NCI-H187 treated with DMSO at 0.1 percent for 48 hours (cell line): Measurements from ENCODE around the gene NLRP8.
"Not testable (repeated sequence)": the region's sequence is repeated elsewhere in the genome, so short reads cannot be mapped to it uniquely, and the experiment has no call there.

ENCODE experiments used
- DNase-seq: peaks from one replicate; lab custom pipeline; 2025; lab: John Stamatoyannopoulos, UW

The NLRP8 gene

GRCh38 chr19:55947532-55947931 is at the start of gene NLRP8:
Gene NLRP8, plus strand, starts transcription at chr19:55947832.
- DNase-seq, result no peak

- no peak for DNase-seq
These were observed 48.7 kb upstream of the NLRP8 start for GRCh38 chr19:55898911-55899310.

GRCh38 chr19:55901369-55902079 is 46.1 kb upstream of the NLRP8 start:
- no peak for DNase-seq

GRCh38 chr19:55902080-55902751 is 45.4 kb upstream of the NLRP8 start:
- DNase-seq, result no peak

- DNase-seq, result no peak
These were observed 40.3 kb upstream of the NLRP8 start for GRCh38 chr19:55907286-55907685.

- DNase-seq, result no peak
These were observed 39.9 kb upstream of the NLRP8 start for GRCh38 chr19:55907746-55908145.

- DNase-seq, result no peak
These were observed 37.8 kb upstream of the NLRP8 start for GRCh38 chr19:55909801-55910200.

- DNase-seq, result no peak
These were observed 34.7 kb upstream of the NLRP8 start for GRCh38 chr19:55912916-55913315.

- DNase-seq, result no peak
These were observed 33.9 kb upstream of the NLRP8 start for GRCh38 chr19:55913643-55914268.

GRCh38 chr19:55923556-55923955 is 24.1 kb upstream of the NLRP8 start:
- no peak for DNase-seq

GRCh38 chr19:55927991-55928390 is 19.6 kb upstream of the NLRP8 start:
- no peak for DNase-seq

GRCh38 chr19:55929258-55929657 is 18.4 kb upstream of the NLRP8 start:
- not testable (repeated sequence) for DNase-seq

GRCh38 chr19:55930996-55931515 is 16.6 kb upstream of the NLRP8 start:
- DNase-seq, result no peak

- no peak for DNase-seq
These were observed 15.7 kb upstream of the NLRP8 start, which contains the start of gene NLRP13 for GRCh38 chr19:55931936-55932386. Gene NLRP13, minus strand, starts transcription at chr19:55932336. Its CDS starts 25 bp downstream, at chr19:55932311.

GRCh38 chr19:55935206-55935605 is 12.4 kb upstream of the NLRP8 start:
- DNase-seq, result no peak

GRCh38 chr19:55939206-55939605 is 8.4 kb upstream of the NLRP8 start:
- no peak for DNase-seq

- no peak for DNase-seq
These were observed 7.3 kb upstream of the NLRP8 start for GRCh38 chr19:55940306-55940705.

GRCh38 chr19:55950566-55950965 is 2.9 kb downstream of the NLRP8 start:
- not testable (repeated sequence) for DNase-seq

GRCh38 chr19:55956431-55956830 is 8.8 kb downstream of the NLRP8 start:
- no peak for DNase-seq

GRCh38 chr19:55958356-55958755 is 10.7 kb downstream of the NLRP8 start:
- no peak for DNase-seq

- no peak for DNase-seq
These were observed 12.5 kb downstream of the NLRP8 start for GRCh38 chr19:55959996-55960675.

- no peak for DNase-seq
These were observed 14.6 kb downstream of the NLRP8 start for GRCh38 chr19:55962186-55962585.
